AG09309 (cell line): ENCODE measurements around the gene PPIG.
"Not testable (repeated sequence)": the region's sequence is repeated elsewhere in the genome, so short reads cannot be mapped to it uniquely, and the experiment has no call there.

ENCODE experiments used
- DNase-seq: peaks from one replicate; pipeline ENCODE4 v3.0.0-alpha.2; 2010; ENCODE audit warnings: low read depth
- H3K4me3 ChIP-seq: 2 replicates; pipeline ENCODE4 v1.5.1; 2011; ENCODE audit warnings: mild to moderate bottlenecking, low read depth, low read length, moderate library complexity; ENCODE audit not compliant: control insufficient read depth
- TF ChIP-seq, protein P1 (sequence below): IDR thresholded peaks from 2 replicates; pipeline ENCODE4 v1.5.1; 2011; ENCODE audit warnings: mild to moderate bottlenecking, low read depth, low read length, inconsistent platforms; ENCODE audit not compliant: insufficient read depth, control insufficient read depth; ENCODE audit errors: missing control alignments

Gene PPIG

DNA sequence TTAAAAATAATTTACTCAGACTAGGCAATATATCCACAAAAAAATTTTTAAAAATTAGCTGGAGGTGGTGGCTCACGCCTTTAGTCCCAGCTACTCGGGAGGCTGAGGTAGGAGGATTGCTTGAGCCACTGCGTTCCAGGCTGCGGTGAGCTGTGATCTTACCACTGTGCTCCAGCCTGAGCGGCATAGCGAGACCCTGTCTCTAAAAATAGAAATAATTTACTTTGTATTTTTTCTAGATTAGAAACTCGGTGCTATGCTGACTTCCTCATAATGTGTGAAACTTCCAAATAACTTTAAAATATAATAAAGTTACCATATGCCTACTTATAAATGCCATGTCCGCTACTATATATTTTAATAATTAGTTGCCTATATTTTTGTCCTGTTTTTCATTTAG is 6.7 kb downstream of the PPIG start:
- no peak for DNase-seq
- no peak overlapping the region for H3K4me3 ChIP-seq
- TF ChIP-seq, protein P1, sequence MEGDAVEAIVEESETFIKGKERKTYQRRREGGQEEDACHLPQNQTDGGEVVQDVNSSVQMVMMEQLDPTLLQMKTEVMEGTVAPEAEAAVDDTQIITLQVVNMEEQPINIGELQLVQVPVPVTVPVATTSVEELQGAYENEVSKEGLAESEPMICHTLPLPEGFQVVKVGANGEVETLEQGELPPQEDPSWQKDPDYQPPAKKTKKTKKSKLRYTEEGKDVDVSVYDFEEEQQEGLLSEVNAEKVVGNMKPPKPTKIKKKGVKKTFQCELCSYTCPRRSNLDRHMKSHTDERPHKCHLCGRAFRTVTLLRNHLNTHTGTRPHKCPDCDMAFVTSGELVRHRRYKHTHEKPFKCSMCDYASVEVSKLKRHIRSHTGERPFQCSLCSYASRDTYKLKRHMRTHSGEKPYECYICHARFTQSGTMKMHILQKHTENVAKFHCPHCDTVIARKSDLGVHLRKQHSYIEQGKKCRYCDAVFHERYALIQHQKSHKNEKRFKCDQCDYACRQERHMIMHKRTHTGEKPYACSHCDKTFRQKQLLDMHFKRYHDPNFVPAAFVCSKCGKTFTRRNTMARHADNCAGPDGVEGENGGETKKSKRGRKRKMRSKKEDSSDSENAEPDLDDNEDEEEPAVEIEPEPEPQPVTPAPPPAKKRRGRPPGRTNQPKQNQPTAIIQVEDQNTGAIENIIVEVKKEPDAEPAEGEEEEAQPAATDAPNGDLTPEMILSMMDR = no peak

GRCh38 chr2:169596546-169596945 is 12.4 kb downstream of the PPIG start:
- DNase-seq, H3K4me3 ChIP-seq: not testable (repeated sequence)

GRCh38 chr2:169598982-169599381 is 14.8 kb downstream of the PPIG start:
- no peak for DNase-seq
- TF ChIP-seq, protein P1 = no peak
- H3K4me3 ChIP-seq = no peak overlapping the region

DNA sequence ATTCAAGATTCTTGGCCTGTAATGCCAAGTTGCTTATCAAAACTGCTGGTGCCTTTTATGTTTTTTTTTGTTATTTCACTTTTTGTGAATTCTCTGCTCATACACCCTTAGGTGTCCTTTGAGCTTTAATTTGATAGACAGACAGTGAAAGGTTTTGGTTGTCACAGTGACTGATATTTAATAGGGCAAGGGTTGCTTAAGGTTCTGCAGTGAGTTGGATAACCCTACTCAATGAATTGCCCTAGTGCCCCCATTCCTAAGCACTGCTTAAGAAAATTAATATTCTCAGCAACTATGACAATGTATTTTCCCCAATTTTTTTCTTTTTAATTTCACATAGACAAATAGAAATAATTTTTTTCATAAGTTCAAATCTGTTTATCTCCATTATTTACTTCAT is 15.4 kb downstream of the PPIG start:
- DNase-seq = no peak
- TF ChIP-seq, protein P1 = no peak
- no peak overlapping the region for H3K4me3 ChIP-seq

- DNase-seq = no peak
- TF ChIP-seq, protein P1 = no peak
- no peak overlapping the region for H3K4me3 ChIP-seq
These were observed 25.1 kb downstream of the PPIG start for GRCh38 chr2:169609264-169609663.

- DNase-seq = no peak
- no peak overlapping the region for H3K4me3 ChIP-seq
- TF ChIP-seq, protein P1 = no peak
These were observed 29.7 kb downstream of the PPIG start for GRCh38 chr2:169613876-169614275.

GRCh38 chr2:169615982-169616381 is 31.8 kb downstream of the PPIG start:
- not testable (repeated sequence) for DNase-seq, H3K4me3 ChIP-seq

- no peak for DNase-seq
- TF ChIP-seq, protein P1 = no peak
- no peak overlapping the region for H3K4me3 ChIP-seq
These were observed 35.8 kb downstream of the PPIG start for GRCh38 chr2:169619946-169620345.
